Measurements from ENCODE around the gene PGD.
"Not testable (repeated sequence)": the region's sequence is repeated elsewhere in the genome, so short reads cannot be mapped to it uniquely, and the experiment has no call there.

The PGD gene

GRCh38 chr1:10398734-10399443 lies at the start of gene PGD:
Gene PGD (plus strand): TSS chr1:10399064. CDS start chr1:10399118, 54 bp downstream.
- DNase-seq (ENCODE audit: low read depth in 2 of 2, low spot score in 1 of 2): peak; percentile 94

GRCh38 chr1:10353282-10353681 lies 45.6 kb upstream of the PGD start:
- DNase-seq (ENCODE audit: low read depth in 2 of 2, low spot score in 1 of 2): no peak

GRCh38 chr1:10353693-10354092 lies 45.2 kb upstream of the PGD start:
- no peak for DNase-seq (ENCODE audit: low read depth in 2 of 2, low spot score in 1 of 2)

DNA sequence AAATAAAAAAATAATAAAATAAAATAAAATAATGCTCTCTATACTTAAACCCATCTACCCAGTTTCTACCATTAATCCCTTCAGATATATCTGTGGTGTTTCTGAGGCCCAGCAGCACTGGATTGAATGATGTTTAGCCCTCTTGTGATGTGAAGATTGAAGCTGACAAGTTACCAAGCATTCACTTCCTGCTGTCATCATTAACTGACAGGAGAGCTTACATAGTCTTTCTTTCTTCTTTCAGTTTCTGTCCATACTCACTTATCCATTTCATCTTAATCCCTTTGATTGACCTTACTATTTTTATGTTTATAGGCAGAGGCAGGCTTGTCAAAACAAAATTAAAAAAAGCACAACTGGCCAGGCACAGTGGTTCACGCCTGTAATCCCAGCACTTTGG lies 38.8 kb upstream of the PGD start:
- DNase-seq (ENCODE audit: low read depth in 2 of 2, low spot score in 1 of 2): no peak

DNA sequence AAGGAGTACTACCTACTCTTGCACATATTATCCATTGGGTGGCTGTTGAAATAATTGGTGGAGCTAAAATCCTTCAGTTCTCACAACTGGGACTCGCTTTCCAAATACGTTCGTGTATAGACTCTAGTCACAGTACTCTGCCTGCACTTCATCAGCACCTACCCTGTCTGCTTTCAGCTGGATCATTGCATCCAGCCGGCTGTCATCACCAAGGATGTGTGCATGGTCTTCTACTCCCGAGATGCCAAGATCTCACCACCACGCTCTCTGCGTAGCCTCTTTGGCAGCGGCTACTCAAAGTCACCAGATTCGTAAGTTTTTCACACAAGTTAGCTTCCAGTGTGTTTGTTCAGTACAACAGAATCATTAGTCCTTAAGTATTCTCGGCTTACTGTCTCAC lies 37.3 kb upstream of the PGD start:
- DNase-seq (ENCODE audit: low read depth in 2 of 2, low spot score in 1 of 2): no peak

DNA sequence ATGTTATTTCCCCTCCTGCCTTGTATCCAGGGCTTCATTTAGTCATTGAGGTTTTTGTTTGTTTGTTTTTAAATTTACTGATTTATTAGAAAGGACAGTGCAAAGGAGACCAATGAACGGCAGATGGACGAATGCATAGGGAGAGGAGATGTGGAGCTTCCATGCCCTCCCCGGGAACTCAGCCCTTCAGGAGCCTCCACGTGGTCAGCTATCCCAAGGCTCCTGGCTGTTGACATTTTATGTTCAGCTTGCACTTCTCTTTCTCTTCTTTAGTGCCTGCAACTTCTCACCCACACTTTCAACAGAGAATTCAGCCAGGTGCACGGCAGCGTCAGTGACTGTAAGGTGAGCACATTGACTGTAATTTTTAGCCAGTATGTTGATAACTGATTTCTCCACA lies 30.7 kb upstream of the PGD start:
- DNase-seq (ENCODE audit: low read depth in 2 of 2, low spot score in 1 of 2): no peak

DNA sequence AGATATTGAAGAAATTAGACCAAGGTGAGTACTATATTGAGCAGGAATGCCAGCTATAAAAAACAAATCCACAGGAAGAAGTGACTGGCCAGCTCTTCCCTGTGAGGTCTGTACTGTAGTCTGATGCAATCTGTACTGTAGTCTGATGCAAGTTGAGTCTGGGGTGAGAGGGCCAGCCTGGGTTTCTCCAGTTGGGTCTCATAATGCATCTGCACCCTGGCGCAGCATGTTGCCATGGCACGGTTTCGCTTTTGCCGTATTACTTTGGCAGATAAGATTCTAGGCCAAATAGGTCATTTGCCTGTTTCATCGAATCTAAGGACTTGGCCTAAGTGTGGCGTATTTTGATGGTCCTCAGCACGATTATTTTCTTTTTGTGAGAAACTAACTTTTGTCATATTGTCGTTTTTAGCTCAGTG lies 24.4 kb upstream of the PGD start:
- no peak for DNase-seq (ENCODE audit: low read depth in 2 of 2, low spot score in 1 of 2)

DNA sequence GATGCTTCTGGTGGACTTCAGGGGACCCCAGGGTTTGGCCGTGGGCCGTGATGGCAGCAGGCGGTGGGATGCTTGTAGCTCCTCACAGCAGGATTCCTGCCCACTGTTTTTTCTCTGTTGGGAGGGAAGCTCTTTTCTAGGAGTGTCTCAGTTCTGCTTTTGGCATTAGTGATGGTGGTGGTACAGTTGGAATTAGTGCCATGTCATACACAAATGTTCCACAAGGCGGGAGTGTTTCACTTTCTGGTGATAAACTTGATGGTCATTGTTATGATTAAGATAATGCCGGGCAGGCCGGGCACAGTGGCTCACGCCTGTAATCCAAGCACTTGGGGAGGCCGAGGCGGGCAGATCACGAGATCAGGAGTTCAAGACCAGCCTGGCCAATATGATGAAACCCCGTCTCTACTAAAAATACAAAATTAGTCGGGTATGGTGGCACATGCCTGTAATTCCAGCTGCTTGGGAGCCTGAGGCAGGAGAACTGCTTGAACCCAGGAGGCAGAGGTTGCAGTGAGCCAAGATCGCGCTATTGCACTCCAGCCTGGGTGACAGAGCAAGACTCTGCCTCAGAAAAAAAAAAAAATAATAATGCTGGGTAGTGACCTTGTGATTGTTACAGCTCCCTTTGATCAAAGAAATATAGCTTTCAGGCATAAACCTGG lies 21.4 kb upstream of the PGD start:
- not testable (repeated sequence) for DNase-seq (ENCODE audit: low read depth in 2 of 2, low spot score in 1 of 2)

DNA sequence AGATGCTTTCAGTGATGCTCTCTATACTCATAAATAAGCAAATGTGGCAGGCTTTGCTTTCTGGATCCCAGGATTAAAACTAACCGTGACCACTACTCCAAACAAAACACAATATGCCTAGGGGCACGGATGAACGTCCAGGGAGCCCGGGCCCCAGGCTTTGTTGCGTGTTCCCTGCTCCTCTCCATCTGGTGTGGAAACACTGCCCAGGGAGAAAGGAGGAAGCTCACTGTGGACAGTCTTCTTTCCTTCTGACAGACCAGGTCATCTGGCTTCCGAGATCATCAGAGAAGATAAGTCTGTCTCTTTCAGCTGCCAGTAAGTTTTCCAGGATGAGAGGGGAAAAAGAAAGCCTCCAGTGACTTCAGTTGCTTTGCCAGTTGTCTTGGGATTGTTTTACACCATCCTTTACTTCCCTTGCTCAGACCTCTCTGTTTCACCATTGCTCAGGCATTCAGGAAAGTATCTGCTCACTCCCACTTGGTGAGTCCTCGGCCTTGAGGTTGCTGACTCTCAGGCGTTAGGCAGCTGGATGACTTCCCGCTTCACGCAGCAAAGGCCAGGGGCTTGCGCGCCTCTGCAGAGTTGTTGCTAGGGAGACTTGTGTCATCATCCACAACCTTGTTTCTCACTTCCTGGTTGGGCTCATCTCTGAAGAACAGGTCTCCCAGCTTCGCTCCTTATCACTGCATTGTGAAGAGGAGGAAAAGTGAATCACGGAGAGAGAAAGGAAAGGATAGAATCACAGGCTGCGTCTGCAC lies 20.6 kb upstream of the PGD start:
- DNase-seq (ENCODE audit: low read depth in 2 of 2, low spot score in 1 of 2): no peak

DNA sequence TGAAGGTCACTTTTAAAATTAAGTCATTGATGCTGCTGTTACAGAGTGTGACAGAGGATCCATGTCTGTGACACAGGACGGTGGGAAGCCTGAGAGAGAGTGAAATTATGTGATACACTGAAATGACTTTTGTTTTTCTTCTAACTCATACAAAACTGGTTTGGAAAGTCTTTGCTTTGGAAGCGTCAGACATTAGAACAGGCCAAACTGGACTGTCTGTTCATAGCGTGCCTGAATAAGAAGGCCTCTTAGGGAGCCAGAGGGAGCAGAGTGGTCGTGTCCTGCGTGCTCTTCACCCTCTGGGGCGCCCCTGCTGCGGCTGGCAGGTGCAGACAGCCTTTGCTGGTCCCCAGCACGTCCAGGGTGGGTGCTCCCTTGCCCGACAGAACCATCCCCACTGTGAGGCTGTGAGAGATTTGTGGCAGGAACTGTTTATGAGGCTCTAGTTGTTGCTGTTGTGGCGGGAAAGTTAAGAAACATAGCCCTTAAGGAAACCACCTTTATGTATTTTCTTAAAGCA lies 19.7 kb upstream of the PGD start:
- no peak for DNase-seq (ENCODE audit: low read depth in 2 of 2, low spot score in 1 of 2)

DNA sequence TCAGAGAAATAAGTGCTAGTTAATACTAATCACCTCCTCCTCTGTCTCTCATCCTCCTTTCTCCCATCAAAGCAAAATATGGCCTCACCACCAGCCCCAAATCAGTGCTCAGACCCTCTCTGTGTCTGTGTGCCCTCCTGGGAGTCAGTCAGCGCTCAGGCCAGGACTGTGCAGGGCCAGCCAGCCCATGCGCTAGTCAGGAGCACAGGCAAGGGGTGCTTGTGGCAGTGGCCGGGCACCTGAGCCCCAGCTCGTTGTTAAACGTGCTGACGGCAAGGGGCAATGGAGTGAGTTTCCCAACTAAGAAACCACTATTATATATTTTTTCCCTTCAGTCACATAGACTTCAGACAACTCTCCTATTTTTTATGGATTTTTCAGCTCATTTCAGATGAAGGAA lies 19.2 kb upstream of the PGD start:
- no peak for DNase-seq (ENCODE audit: low read depth in 2 of 2, low spot score in 1 of 2)

GRCh38 chr1:10380594-10381275 lies 18.1 kb upstream of the PGD start:
- DNase-seq (ENCODE audit: low read depth in 2 of 2, low spot score in 1 of 2): no peak

GRCh38 chr1:10383630-10384029 lies 15.2 kb upstream of the PGD start:
- no peak for DNase-seq (ENCODE audit: low read depth in 2 of 2, low spot score in 1 of 2)

- no peak for DNase-seq (ENCODE audit: low read depth in 2 of 2, low spot score in 1 of 2)
Measured at GRCh38 chr1:10384219-10384618, 14.6 kb upstream of the PGD start.

- DNase-seq (ENCODE audit: low read depth in 2 of 2, low spot score in 1 of 2): no peak
Measured at GRCh38 chr1:10386761-10387676, 11.8 kb upstream of the PGD start.

DNA sequence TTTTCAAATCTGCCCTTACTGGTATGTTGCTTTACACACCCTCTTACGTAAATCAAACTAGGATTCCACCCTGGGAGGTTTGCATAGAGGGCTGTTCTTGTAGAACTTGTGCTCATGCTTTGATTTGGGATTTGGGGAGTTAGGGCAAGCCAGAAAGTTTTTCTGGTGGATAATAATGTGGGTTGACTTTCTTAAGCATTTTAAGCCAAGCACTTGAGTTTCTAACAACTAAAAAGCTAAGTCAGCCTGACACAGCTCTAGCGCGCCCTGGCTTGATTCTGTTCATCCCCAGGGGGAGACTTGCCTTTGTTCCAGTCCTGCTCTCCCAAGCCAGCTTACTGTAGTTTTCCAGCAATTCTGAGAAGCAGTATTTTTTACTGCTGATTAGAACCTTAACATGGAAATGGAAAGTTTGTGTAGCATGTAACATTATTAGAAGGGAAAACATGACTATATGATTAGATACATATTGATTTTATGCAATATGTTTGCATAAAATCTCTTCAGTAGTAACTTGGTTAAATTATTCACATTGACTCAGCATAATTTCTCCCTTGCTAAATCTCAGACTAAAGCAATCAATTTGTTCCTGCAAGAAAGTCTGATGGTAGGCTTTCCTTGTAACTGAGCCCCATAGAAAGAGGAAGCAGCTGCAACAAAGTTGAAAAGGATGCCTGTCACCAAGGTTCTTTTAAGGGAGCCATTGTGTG lies 11.0 kb upstream of the PGD start:
- no peak for DNase-seq (ENCODE audit: low read depth in 2 of 2, low spot score in 1 of 2)

DNA sequence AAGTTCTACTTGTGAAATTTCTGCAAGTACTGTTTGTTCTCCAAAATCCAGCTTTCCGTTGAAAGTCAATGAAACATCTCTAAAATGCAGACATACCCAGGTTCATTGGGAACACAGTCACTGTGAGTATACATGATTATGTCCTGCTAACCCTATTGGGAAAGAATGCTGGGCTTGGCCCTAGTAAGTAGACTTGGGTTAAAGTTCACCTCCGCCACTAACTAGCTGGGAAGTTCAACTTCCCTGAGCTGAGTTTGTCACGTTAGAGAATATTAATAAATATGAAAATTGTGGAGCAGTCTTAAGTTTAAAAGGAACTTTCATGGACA lies 10.5 kb upstream of the PGD start:
- DNase-seq (ENCODE audit: low read depth in 2 of 2, low spot score in 1 of 2): no peak

- DNase-seq (ENCODE audit: low read depth in 2 of 2, low spot score in 1 of 2): no peak
Measured at GRCh38 chr1:10389271-10389973, 9.4 kb upstream of the PGD start.

GRCh38 chr1:10396870-10397269 lies 2.0 kb upstream of the PGD start:
- no peak for DNase-seq (ENCODE audit: low read depth in 2 of 2, low spot score in 1 of 2)

Data from stimulated activated CD8-positive, alpha-beta memory T cell treated with anti-CD3 and anti-CD28 coated beads, Interleukin-4, amount 100 ng/mL, for 1 hour (primary cell).